ENCODE measurements around the gene ZMIZ1. TPM values are rescaled to one million over a fixed set of nuclear protein-coding genes. Genes with fewer than 3 reads are reported as not detected.

ZMIZ1 gene
- total and polyA plus RNA-seq, 2 donors from 2014 or later = 14.2 to 97.6 TPM

DNA sequence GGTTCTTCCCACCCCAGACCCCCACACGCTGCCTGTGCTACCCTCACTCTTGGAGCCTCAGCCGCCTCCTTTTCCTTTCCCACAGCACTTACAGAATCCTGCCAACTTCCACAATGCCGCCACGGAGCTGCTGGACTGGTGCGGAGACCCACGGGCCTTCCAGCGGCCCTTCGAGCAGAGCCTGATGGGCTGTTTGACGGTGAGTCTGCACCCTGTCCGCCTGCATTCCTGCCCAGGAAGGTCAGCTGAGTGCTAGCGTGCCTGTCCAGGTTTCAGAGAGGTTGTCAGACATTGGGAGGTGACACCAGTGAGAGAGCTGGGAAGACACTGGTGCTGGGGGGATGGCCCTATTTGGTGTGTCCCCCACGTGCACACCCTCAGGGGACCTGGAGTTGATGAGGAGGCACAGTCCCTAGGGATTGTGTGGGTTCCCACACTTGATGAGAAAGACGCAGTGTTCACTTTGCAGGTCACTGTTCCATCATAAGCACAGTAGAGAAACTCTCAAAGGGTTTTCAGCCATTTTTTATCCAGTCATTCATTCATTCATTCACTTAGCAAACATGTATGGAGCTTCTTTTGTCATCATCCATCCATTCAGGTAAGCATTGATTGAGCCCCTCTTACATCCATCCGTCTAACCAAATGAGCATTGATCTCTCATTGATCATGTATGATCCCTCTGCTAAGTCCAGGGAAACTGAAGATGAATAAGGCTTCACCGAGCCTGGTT lies 139.7 kb downstream of the ZMIZ1 start:
- peaks cover 3 to 41% (median 23%) of the 10 kb centered on the region in 3 donors for H3K36me3 ChIP-seq (ENCODE audit: control insufficient read depth in 2 of 3, insufficient read depth in 3 of 3, low read length in 3 of 3)
- H3K9me3 ChIP-seq (ENCODE audit: control insufficient read depth in 2 of 3, insufficient read depth in 1 of 3, low read length in 3 of 3) = no peaks in the 10 kb centered on the region
- no peak overlapping the region for H3K9ac ChIP-seq (ENCODE audit: low read length in 3 of 3)
- H3K4me1 ChIP-seq (ENCODE audit: control insufficient read depth in 2 of 3, insufficient read depth in 2 of 3, low read depth in 1 of 3, low read length in 3 of 3) = no peaks in the 10 kb centered on the region
- TF ChIP-seq CTCF (IDR thresholded peaks at IDR 0.05; ENCODE audit: borderline replicate concordance, extremely low read depth, insufficient read depth) = no peak
- FAIRE-seq (no peak), DNase-seq (no peak)
- H3K27me3 ChIP-seq (ENCODE audit: control insufficient read depth, insufficient read depth, low read length) = no peaks in the 10 kb centered on the region
- intact Hi-C loops (cut with DNase I) = no loop called here
- H3K27ac ChIP-seq (ENCODE audit: low read depth in 2 of 2, low read length in 2 of 2) = no peak overlapping the region
- no peak overlapping the region for H3K4me3 ChIP-seq (ENCODE audit: low read length in 3 of 3)

DNA sequence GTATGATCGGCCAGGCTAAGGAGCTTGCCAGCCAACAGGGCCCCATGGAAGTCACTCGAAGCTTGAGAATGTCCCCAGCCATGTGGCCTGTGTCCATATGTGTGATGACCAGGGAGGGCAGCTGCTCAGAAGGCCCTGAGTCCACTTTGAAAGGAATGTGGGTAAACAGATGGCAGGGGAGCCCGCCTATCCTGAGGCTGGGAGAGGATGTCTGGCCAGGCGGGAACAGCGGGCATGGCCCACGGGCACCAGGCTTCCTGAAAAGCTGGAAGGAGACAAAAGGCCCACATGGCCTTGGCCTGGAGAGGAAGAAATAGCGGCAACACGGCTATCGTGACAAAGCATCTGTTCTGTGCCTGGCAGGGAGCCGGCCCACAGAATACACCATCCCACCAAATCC lies 140.6 kb downstream of the ZMIZ1 start:
- TF ChIP-seq CTCF (IDR thresholded peaks at IDR 0.05; ENCODE audit: borderline replicate concordance, extremely low read depth, insufficient read depth) = no peak
- H3K9ac ChIP-seq (ENCODE audit: low read length in 3 of 3) = no peak overlapping the region
- H3K27me3 ChIP-seq (ENCODE audit: control insufficient read depth, insufficient read depth, low read length) = no peaks in the 10 kb centered on the region
- H3K4me3 ChIP-seq (ENCODE audit: low read length in 3 of 3) = no peak overlapping the region
- no peak overlapping the region for H3K27ac ChIP-seq (ENCODE audit: low read depth in 2 of 2, low read length in 2 of 2)
- DNase-seq = no peak
- FAIRE-seq = no peak
- intact Hi-C loops (cut with DNase I) = no loop called here
- no peaks in the 10 kb centered on the region for H3K4me1 ChIP-seq (ENCODE audit: control insufficient read depth in 2 of 3, insufficient read depth in 2 of 3, low read depth in 1 of 3, low read length in 3 of 3)
- no peaks in the 10 kb centered on the region for H3K9me3 ChIP-seq (ENCODE audit: control insufficient read depth in 2 of 3, insufficient read depth in 1 of 3, low read length in 3 of 3)
- peaks cover 3 to 41% (median 26%) of the 10 kb centered on the region in 3 donors for H3K36me3 ChIP-seq (ENCODE audit: control insufficient read depth in 2 of 3, insufficient read depth in 3 of 3, low read length in 3 of 3)

GRCh38 chr10:79209831-79210230 lies 141.1 kb downstream of the ZMIZ1 start:
- H3K9me3 ChIP-seq (ENCODE audit: control insufficient read depth in 2 of 3, insufficient read depth in 1 of 3, low read length in 3 of 3) = no peaks in the 10 kb centered on the region
- FAIRE-seq (no peak), DNase-seq (no peak)
- no peak overlapping the region for H3K27ac ChIP-seq (ENCODE audit: low read depth in 2 of 2, low read length in 2 of 2)
- H3K4me3 ChIP-seq (ENCODE audit: low read length in 3 of 3) = no peak overlapping the region
- no peaks in the 10 kb centered on the region for H3K4me1 ChIP-seq (ENCODE audit: control insufficient read depth in 2 of 3, insufficient read depth in 2 of 3, low read depth in 1 of 3, low read length in 3 of 3)
- intact Hi-C loops (cut with DNase I) = no loop called here
- H3K36me3 ChIP-seq (ENCODE audit: control insufficient read depth in 2 of 3, insufficient read depth in 3 of 3, low read length in 3 of 3) = peaks cover under 1 to 42% (median 26%) of the 10 kb centered on the region in 3 donors
- no peak for TF ChIP-seq CTCF (IDR thresholded peaks at IDR 0.05; ENCODE audit: borderline replicate concordance, extremely low read depth, insufficient read depth)
- no peak overlapping the region for H3K9ac ChIP-seq (ENCODE audit: low read length in 3 of 3)
- H3K27me3 ChIP-seq (ENCODE audit: control insufficient read depth, insufficient read depth, low read length) = no peaks in the 10 kb centered on the region

All from kidney (tissue), 14 donors.